B cell (primary cell): Measurements from ENCODE around the gene ELF1. TPM values are rescaled to one million over a fixed set of nuclear protein-coding genes. Genes with fewer than 3 reads are reported as not detected.

Experiments used
- ATAC-seq: fragments of 200-7000 bp; cut with Tn5 transposase; one replicate; pipeline ENCODE4 v1.10.0; 2021; ENCODE audit warnings: low read depth, mild to moderate bottlenecking, moderate number of reproducible peaks, moderate library complexity
- CTCF ChIA-PET: fragments of 350-600 bp; sonication (Branson Sonifier 250); formaldehyde crosslinking; loops from one replicate; lab custom pipeline; 2021; ENCODE audit warnings: antibody characterized with exemption, inconsistent platforms; lab: Charles Lee
- POLR2A ChIA-PET: fragments of 350-600 bp; sonication (Branson Sonifier 250); formaldehyde crosslinking; loops from one replicate; lab custom pipeline; 2021; ENCODE audit warnings: antibody characterized with exemption; lab: Charles Lee
- DNase-seq: peaks from one replicate; pipeline ENCODE4 v3.0.0; 2013
- H2AFZ ChIP-seq: 2 replicates; pipeline ENCODE4 v1.6.1; 2012; ENCODE audit warnings: mild to moderate bottlenecking, low read depth, low read length; ENCODE audit not compliant: insufficient read depth, poor library complexity, severe bottlenecking
- H3K27ac ChIP-seq, 2 donors: 1 replicate in 1 of 2; 2 replicates in 1 of 2; pipeline ENCODE4 v1.5.1; 2012 to 2013; ENCODE audit warnings: low read length in 2 of 2, mild to moderate bottlenecking in 2 of 2, moderate library complexity in 1 of 2
- H3K27me3 ChIP-seq, 4 experiments: fragments of 200-600 bp in 1 of 4; sonication (generic) in 1 of 4; replicated peaks in 1 of 4; 1 replicate in 2 of 4; 2 replicates in 2 of 4; pipeline versions ENCODE4 v1.6.1 to v1.7.0; 2013 to 2016; ENCODE audit warnings: low read length in 3 of 4, mild to moderate bottlenecking in 2 of 4, mixed read lengths in 1 of 4, moderate library complexity in 1 of 4; ENCODE audit not compliant: insufficient read depth in 4 of 4, control insufficient read depth in 3 of 4; ENCODE audit errors: control extremely low read depth in 1 of 4
- H3K36me3 ChIP-seq, 2 experiments: replicated peaks in 1 of 2; 1 replicate in 1 of 2; 2 replicates in 1 of 2; pipeline versions ENCODE4 v1.6.1 to v1.7.1; 2013; ENCODE audit warnings: low read length in 1 of 2; ENCODE audit not compliant: insufficient read depth in 2 of 2, control insufficient read depth in 1 of 2; ENCODE audit errors: control extremely low read depth in 1 of 2, extremely low read depth in 1 of 2
- H3K4me1 ChIP-seq, 2 donors: fragments of 200-600 bp in 1 of 2; sonication (generic) in 1 of 2; 1 replicate in 1 of 2; 2 replicates in 1 of 2; pipeline versions ENCODE4 v1.5.1 to v1.6.1; 2013 to 2017; ENCODE audit warnings: low read length in 2 of 2; ENCODE audit not compliant: control insufficient read depth in 2 of 2, insufficient read depth in 2 of 2
- H3K4me2 ChIP-seq: replicated peaks from 2 replicates; pipeline ENCODE3; 2012; ENCODE audit warnings: mild to moderate bottlenecking, low read depth, low read length; ENCODE audit not compliant: poor library complexity, severe bottlenecking
- H3K4me3 ChIP-seq, 5 experiments: fragments of 200-600 bp in 1 of 5; sonication (generic) in 1 of 5; 1 replicate in 3 of 5; 2 replicates in 2 of 5; pipeline versions ENCODE4 v1.5.1 to v1.7.0; 2011 to 2016; ENCODE audit warnings: low read length in 4 of 5, mild to moderate bottlenecking in 4 of 5, low read depth in 2 of 5, control low read depth in 1 of 5, moderate library complexity in 1 of 5; ENCODE audit not compliant: insufficient read depth in 1 of 5; ENCODE audit errors: control extremely low read depth in 1 of 5, extremely low read depth in 1 of 5
- H3K79me2 ChIP-seq: fragments of 200-600 bp; sonication (generic); one replicate; pipeline ENCODE4 v1.6.0; 2016; ENCODE audit warnings: low read length; ENCODE audit not compliant: control insufficient read depth, insufficient read depth
- H3K9ac ChIP-seq: fragments of 200-600 bp; sonication (generic); 2 replicates; pipeline ENCODE4 v1.6.1; 2017; ENCODE audit warnings: mild to moderate bottlenecking, low read length, moderate library complexity
- H3K9me3 ChIP-seq, 3 donors: one replicate each; pipeline versions ENCODE4 v1.6.1 to v1.7.1; 2013; ENCODE audit warnings: low read length in 2 of 3; ENCODE audit not compliant: control insufficient read depth in 2 of 3, insufficient read depth in 1 of 3; ENCODE audit errors: control extremely low read depth in 1 of 3
- H4K20me1 ChIP-seq: 2 replicates; pipeline ENCODE4 v1.6.0; 2012; ENCODE audit warnings: mild to moderate bottlenecking, low read length; ENCODE audit not compliant: insufficient read depth, control insufficient read depth, poor library complexity, severe bottlenecking
- H3K27ac Mint-ChIP-seq: one replicate; pipeline ENCODE4 v1.8.0; 2021; ENCODE audit warnings: mixed read lengths
- H3K27me3 Mint-ChIP-seq: one replicate; pipeline ENCODE4 v1.8.0; 2021; ENCODE audit warnings: mixed read lengths
- H3K4me1 Mint-ChIP-seq: one replicate; pipeline ENCODE4 v1.8.0; 2021; ENCODE audit warnings: mixed read lengths
- H3K4me3 Mint-ChIP-seq: one replicate; pipeline ENCODE4 v1.8.0; 2021; ENCODE audit warnings: mixed read lengths
- H3K9me3 Mint-ChIP-seq: one replicate; pipeline ENCODE4 v1.8.0; 2022; ENCODE audit warnings: mixed read lengths; ENCODE audit not compliant: insufficient read depth
- EZH2 ChIP-seq: IDR thresholded peaks from 2 replicates; pipeline ENCODE4 v1.6.1; 2012; ENCODE audit warnings: borderline replicate concordance, low read depth, mild to moderate bottlenecking, moderate library complexity, low read length; ENCODE audit not compliant: insufficient read depth, poor library complexity, severe bottlenecking
- WGBS: methylation state at CpG from one replicate; pipeline ENCODE4 v1.1.5; 2013; ENCODE audit warnings: missing lambda C conversion rate; ENCODE audit not compliant: insufficient coverage; 5-methylcytosine and 5-hydroxymethylcytosine counted together
- intact Hi-C: fragments of 100-400 bp; cut with micrococcal nuclease; formaldehyde crosslinking; loops from one replicate; pipeline ENCODE4 v1.10.0; 2022
- polyA plus RNA-seq: library from polyadenylated mRNA; depleted of rRNA; stranded (reverse); fragments of >200 nt; gene quantifications from 2 replicates; pipeline ENCODE4 v1.2.3, GENCODE V29; 2012
- total RNA-seq, 2 donors: library from RNA; stranded (reverse); fragments of 120-200 nt in 1 of 2; gene quantifications; 1 replicate in 1 of 2; 2 replicates in 1 of 2; pipeline versions ENCODE4 v1.2.3 to v1.2.4, GENCODE V29; 2013 to 2022
- TF ChIP-seq, protein P1 (sequence below): fragments of 200-600 bp; IDR thresholded peaks from one replicate; pipeline ENCODE4 v1.8.0; 2022; ENCODE audit warnings: antibody characterized with exemption, mild to moderate bottlenecking

The ELF1 gene
- total and polyA plus RNA-seq, 2 donors (not counting 1 experiment from before 2014, with no cell fraction given): 62.0 to 186 TPM

DNA sequence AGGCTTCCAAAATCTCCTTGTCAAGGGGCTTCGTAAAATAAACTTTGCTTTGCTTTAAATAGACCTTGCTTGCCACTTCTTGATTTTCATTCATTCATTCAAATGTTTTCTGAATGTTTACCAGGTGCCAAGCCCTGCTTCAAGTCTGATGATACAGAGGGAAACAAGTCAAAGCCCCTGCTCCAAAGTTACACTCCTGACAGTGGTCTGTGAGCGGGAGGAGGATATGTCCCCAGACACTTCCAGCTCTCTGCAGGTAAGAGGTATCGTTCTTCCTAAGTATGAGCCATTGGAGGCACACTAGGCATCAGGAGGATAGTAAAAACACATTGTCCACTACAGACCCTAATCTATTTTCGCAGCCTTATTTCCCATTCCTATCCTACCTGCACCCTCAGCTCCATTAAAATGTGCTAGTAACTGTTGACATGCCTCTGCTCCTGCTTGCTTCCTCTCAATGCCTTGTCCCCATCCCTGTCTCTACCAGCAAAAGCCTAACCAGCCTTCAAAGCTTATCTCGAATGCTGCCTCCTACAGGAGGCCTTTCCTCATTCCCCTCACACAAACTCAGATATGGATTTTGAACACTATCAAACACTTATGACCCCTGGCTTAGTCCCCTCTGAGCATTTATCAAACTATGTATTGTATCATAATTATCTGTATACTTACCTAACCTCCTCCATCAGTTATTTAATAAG is 36.0 kb upstream of the ELF1 start:
- 90% methylated on average over 3 of the region's 5 CpGs for WGBS
- Mint-ChIP-seq H3K4me3 (peak overlapping the region; percentile 82), H3K27me3 (no peaks in the 10 kb centered on the region), H3K27ac (peak overlapping the region; percentile 72), H3K9me3 (no peaks in the 10 kb centered on the region), H3K4me1 (peaks cover 63% of the 10 kb centered on the region)
- no peaks in the 10 kb centered on the region for H4K20me1 ChIP-seq
- intact Hi-C loops: loop anchor here (2.0 to 5.0 kb wide), 2 partner anchors 264 to 388 kb away; partner anchors contain the start of gene FOXO1
- no peak for DNase-seq
- ChIA-PET POLR2A (interaction anchor here (0.6 kb wide), 1 partner anchor 43 kb away, joined by 4 read pairs; no protein-coding TSS in a partner anchor), CTCF (interaction anchor here (0.9 to 4.6 kb wide), 30 partner anchors 9 to 281 kb away, joined by 3 to 63 read pairs (median 5); partner anchors contain the start of gene ELF1)
- peak overlapping the region; percentile 68 for H3K4me2 ChIP-seq
- H3K9ac ChIP-seq: no peak overlapping the region
- H3K79me2 ChIP-seq: peaks cover 85% of the 10 kb centered on the region
- peaks cover 28 to 29% of the 10 kb centered on the region in 2 donors for H3K4me1 ChIP-seq
- H2AFZ ChIP-seq: peak overlapping the region; percentile 9
- no peaks in the 10 kb centered on the region for H3K9me3 ChIP-seq
- H3K36me3 ChIP-seq: no peaks in the 10 kb centered on the region
- H3K27ac ChIP-seq: peak overlapping the region in 1 of 2 donors; percentile 53
- H3K4me3 ChIP-seq: no peak overlapping the region
- ATAC-seq: no peak
- no peaks in the 10 kb centered on the region for H3K27me3 ChIP-seq
- no peak for TF ChIP-seq EZH2
- TF ChIP-seq, protein P1, sequence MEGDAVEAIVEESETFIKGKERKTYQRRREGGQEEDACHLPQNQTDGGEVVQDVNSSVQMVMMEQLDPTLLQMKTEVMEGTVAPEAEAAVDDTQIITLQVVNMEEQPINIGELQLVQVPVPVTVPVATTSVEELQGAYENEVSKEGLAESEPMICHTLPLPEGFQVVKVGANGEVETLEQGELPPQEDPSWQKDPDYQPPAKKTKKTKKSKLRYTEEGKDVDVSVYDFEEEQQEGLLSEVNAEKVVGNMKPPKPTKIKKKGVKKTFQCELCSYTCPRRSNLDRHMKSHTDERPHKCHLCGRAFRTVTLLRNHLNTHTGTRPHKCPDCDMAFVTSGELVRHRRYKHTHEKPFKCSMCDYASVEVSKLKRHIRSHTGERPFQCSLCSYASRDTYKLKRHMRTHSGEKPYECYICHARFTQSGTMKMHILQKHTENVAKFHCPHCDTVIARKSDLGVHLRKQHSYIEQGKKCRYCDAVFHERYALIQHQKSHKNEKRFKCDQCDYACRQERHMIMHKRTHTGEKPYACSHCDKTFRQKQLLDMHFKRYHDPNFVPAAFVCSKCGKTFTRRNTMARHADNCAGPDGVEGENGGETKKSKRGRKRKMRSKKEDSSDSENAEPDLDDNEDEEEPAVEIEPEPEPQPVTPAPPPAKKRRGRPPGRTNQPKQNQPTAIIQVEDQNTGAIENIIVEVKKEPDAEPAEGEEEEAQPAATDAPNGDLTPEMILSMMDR: no peak
